HG02642 (cell line): ENCODE results near the gene AADACL4.
"Not testable (repeated sequence)": the region's sequence is repeated elsewhere in the genome, so short reads cannot be mapped to it uniquely, and the experiment has no call there.

ENCODE experiments used
- ATAC-seq: cut with Tn5 transposase; IDR thresholded peaks from one replicate; pipeline ENCODE4 v1.9.1; 2021; ENCODE audit warnings: mild to moderate bottlenecking; ENCODE audit not compliant: unreplicated experiment, poor library complexity

The AADACL4 gene

DNA sequence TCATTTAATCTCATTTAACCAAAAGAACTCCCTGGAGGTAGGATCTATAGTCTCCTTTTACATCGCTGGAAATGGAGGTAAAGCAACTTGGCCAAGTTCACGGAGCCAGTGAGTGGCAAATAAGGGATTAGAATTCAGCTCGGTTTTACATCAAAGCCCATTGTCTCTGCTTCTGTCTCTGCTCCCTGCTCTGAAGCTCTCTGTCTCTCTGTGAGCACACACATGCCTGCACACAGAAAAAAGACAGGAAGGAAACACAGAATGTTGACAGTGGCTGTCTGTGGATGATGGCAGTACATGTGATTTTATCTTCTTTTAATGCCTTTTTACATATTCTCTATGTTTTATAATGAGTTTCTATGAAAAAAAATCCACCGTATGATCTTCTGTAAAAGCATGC lies 17.0 kb upstream of the AADACL4 start:
- no peak for ATAC-seq

DNA sequence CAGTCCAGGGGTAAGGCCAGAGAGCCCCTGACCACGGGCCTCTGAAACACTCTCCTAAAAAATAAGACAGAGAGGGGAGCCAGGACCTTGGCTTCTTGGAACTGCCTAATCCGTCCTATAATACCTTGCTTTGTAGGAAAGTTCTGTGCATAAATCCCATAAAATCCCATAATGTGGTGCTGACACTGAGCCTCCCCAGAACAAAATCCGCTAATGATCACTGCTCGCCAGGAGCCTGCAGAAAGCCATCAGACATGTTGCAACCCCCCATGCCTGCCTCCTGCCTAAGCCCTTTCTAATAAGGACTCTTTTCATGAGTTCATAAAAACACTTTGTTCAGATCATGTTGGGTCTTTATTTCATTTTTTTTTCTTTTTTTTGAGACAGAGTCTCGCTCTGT lies 16.6 kb upstream of the AADACL4 start:
- ATAC-seq: no peak

GRCh38 chr1:12629511-12629956 lies 14.4 kb upstream of the AADACL4 start:
- ATAC-seq: no peak

GRCh38 chr1:12629985-12630760 lies 13.7 kb upstream of the AADACL4 start:
- no peak for ATAC-seq

DNA sequence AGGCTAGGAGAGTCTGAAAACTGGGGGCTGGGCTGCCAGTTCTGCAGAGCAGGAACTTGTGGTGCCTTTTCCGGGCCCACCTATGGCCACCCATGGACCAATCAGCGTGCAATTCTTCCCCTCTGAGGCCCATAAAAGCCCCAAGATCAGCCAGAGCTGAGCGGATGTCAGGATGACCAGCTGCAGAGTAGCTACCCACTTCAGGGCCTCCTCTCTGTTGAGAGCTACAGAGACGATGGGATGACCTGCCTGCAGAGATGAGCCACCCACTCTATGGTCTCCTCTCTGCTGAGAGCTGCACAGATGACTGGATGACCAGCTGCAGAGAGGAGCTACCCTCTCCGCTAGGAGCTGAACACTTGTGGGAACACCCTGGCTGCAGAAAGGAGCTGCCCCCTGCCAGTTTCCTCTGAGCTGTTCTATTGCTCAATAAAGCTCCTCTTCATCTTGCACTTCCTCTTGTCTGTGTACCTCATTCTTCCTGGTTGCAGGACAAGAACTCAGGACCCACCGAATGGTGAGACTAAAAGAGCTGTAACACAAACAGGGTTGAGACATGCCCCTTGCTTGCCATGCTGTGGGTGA lies 12.8 kb upstream of the AADACL4 start:
- no peak for ATAC-seq

DNA sequence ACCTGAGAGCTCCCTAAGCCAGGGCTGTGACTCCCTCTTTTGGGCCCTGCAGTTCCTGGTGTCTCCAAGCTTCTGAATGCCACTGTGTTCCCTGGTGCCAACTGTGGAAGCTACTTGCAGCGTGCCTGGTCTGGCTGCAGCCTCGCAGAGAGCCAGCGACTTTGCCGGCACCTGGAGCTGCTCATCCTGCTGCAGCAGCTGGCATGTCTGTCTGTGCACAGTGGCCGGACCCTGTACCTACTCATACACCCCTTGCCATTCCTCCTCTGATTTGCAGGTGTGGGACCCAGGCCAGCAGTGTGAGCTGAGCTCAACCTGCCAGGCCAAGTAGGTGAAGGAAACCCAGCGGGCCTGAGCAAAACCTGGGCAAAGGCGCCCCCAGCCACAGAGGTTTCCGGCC lies 12.3 kb upstream of the AADACL4 start:
- ATAC-seq: no peak

DNA sequence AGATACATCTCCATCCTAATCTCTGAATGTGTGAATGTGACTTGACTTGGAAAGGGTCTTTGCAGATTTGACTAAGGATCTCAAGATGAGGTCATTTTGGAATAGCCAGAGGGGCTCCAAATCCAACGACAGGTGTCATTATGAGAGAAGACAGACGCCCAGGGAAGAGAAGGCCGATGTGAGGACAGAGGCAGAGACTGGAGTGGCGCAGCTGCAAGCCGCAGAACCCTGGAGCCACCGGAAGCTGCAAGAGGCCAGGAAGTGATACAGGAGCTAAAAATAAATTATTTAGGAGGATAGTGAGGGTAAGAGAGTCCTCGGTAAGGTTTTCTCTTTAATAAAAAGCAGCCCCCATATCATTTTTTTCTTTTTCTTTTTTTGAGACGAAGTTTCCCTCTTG lies 9.7 kb upstream of the AADACL4 start:
- no peak for ATAC-seq

- no peak for ATAC-seq
Observed at GRCh38 chr1:12634696-12635202, 9.1 kb upstream of the AADACL4 start.

DNA sequence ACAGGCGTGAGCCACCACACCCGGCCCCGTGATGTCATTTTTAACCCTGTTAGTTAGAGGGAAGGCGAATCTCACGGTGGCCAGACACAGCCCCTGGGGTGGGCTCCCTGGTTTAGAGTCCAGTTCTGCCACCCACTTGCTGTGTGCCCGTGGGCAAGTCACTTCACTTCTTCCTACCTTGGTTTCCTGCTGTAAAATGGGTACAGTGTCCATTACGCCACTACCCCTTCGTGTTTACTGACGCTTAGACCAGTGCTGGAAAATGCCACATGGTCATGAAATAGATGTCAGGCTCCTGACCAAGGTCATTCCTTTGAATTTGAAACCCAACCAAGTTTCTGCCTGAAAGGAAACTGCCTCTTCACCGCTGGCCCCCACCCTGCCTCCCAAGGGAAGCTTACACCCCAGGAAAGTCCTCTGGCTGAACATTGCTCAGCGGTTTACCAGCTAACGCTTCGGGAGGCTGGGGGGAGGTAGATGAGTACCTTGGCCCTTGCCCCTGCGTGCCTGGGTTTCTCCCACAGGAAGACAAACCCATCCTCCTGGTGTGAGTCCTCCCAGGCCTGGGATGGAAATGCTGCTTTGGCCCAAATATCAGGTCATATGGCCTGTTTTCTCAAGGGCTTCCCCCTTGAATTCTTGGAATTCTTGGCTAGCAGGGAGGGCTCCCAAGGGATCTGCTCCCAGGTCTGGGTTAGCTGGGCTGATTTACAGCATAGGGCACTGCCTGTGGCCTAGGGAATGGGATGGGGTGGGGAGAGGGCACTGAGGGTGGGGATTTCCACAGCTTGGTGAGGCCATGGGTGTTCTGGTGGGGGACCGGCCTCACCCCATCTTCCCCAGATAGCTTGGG lies 7.6 kb upstream of the AADACL4 start:
- ATAC-seq: no peak

DNA sequence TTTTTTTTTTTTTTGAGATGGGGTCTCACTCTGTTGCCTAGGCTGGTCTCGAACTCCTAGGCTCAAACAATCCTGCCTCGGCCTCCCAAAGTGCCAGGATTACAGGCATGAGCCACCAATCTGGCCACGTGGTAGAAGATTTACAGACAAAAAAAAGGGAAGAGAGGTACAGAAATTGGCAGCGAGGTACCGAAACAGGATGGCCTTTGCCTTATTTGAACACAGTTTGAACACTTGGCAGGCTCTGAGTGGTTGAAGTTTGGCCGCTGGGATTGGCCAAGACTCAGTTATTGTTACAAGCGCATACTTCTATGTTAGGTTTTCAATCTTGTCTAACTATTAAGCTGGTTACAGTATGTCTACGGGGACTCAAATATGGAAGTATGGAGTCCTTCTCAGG lies 6.2 kb upstream of the AADACL4 start:
- no peak for ATAC-seq

DNA sequence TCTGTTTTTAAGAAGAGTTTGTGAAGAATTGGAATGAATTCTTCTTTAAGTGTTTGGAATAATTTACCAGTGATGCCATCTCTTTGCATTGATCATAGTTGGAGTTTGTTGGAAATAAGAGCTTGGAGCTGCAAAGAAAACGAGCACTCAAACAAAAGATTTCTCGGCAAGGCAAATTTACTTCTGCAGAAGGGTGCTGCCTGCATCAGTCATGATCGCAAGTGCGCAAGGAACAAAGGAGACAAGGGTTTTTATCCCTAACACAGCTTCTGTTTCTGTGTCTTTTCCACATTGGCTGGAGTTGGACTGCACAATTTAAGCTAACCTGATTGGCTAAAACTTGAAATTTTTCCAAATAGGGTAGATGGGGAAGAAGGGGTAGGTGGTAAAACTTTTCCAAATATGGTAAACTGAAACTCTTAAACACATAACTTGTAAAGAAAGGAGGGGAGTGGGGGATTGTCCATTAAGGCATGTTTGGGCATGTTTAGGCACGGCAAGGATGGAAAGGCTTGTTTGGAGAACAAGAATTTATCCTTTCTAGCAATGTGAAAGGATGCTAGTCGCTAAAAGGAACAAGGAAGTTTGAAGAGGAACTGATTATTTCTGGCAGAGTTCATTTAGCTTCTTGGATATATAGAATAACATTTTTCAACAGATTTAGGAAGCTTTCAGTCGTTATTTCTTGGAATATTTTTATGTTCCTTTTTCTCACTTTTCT lies 3.5 kb upstream of the AADACL4 start:
- no peak for ATAC-seq

DNA sequence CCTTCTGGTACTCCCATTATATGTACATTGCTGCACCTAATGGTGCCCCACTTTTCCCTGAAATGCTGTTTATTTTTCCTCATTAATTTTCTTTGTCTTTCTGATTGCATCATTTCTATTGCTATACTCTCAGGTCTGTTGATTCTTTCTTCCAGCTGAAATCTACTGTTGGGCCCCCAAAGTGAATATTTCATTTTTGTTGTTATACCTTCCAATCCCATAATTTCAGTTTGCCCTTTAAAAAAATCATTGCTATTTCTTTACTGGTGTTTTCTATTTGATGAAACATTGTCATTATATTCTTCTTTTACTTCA lies 3.0 kb upstream of the AADACL4 start:
- no peak for ATAC-seq

- ATAC-seq: no peak
Observed at GRCh38 chr1:12643079-12643478, 806 bp upstream of the AADACL4 start.

DNA sequence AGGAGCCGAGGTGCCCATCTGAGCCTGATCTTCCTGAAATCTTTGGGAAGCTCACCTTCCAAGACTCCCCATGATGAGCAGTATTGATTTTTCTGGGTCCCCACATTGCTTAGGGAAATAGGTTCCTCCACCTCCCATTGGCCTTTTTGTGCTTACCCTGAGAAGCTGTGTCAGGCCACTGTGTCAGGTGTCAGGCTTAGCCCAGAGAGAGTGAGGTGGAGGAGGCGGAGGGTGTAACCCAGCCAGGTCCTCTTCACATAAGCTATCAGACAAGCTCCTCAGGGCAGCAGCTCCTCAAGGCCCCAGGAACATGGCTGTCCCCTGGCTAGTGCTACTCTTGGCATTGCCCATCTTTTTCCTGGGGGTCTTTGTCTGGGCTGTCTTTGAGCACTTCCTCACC lies 352 bp downstream of the AADACL4 start:
- no peak for ATAC-seq

GRCh38 chr1:12644829-12645228 lies 944 bp downstream of the AADACL4 start:
- no peak for ATAC-seq

GRCh38 chr1:12645401-12645800 lies 1.5 kb downstream of the AADACL4 start:
- not testable (repeated sequence) for ATAC-seq

DNA sequence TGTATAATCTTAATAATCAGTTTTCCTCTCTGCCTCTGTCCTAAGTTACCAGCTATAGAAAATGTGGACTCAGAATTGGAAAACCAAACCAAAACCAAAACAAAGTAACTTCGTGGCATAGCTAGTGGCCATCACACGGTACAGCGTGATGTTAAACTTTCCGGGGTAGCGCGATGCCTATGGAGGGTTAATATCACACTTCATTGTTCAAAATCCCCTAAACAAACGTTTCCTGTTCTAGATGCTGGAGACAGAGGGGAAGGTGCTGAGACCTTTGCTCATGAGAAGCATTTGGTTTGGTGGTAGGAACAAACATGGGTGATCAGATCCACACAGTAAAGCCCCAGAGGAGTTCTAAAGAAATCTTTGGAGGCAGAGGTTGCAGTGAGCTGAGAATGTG lies 4.9 kb downstream of the AADACL4 start:
- no peak for ATAC-seq

- ATAC-seq: no peak
Observed at GRCh38 chr1:12649971-12650421, 6.1 kb downstream of the AADACL4 start.

- ATAC-seq: no peak
Observed at GRCh38 chr1:12654004-12654567, 10.2 kb downstream of the AADACL4 start.

- ATAC-seq: no peak
Observed at GRCh38 chr1:12654657-12655056, 10.8 kb downstream of the AADACL4 start.
